Activated CD8-positive, alpha-beta T cell treated with anti-CD3 and anti-CD28 coated beads, Interleukin-2, amount 10 ng/mL, durations not matched to agents 7 days and 5 days (primary cell): ENCODE measurements around the gene GOLGA8S. TPM values are rescaled to one million over a fixed set of nuclear protein-coding genes. Genes with fewer than 3 reads are reported as not detected.
"Not testable (repeated sequence)": the region's sequence is repeated elsewhere in the genome, so short reads cannot be mapped to it uniquely, and the experiment has no call there.

Source experiments
- ATAC-seq: fragments of 150-1000 bp; cut with Tn5 transposase; one replicate; pipeline ENCODE4 v1.10.0; 2021; ENCODE audit warnings: moderate library complexity
- CTCF ChIA-PET: fragments of 350-600 bp; sonication (Branson Sonifier 250); formaldehyde crosslinking; loops from one replicate; lab custom pipeline; 2021; ENCODE audit warnings: antibody characterized with exemption; lab: Charles Lee
- POLR2A ChIA-PET: fragments of 350-600 bp; sonication (Branson Sonifier 250); formaldehyde crosslinking; loops from one replicate; lab custom pipeline; 2021; ENCODE audit warnings: antibody characterized with exemption; lab: Charles Lee
- DNase-seq: peaks from one replicate; pipeline ENCODE4 v3.0.0-alpha.2; 2020
- H3K27ac Mint-ChIP-seq: one replicate; pipeline ENCODE4 v1.8.0; 2021; ENCODE audit warnings: mild to moderate bottlenecking, mixed read lengths
- H3K27me3 Mint-ChIP-seq: one replicate; pipeline ENCODE4 v1.8.0; 2021; ENCODE audit warnings: low read depth, mixed read lengths
- H3K36me3 Mint-ChIP-seq: one replicate; pipeline ENCODE4 v1.8.0; 2021; ENCODE audit warnings: low read depth, mixed read lengths
- H3K4me1 Mint-ChIP-seq: one replicate; pipeline ENCODE4 v1.8.0; 2021; ENCODE audit warnings: low read depth, mixed read lengths
- H3K4me3 Mint-ChIP-seq: one replicate; pipeline ENCODE4 v1.8.0; 2021; ENCODE audit warnings: mild to moderate bottlenecking, mixed read lengths
- H3K9me3 Mint-ChIP-seq: one replicate; pipeline ENCODE4 v1.8.0; 2022; ENCODE audit warnings: mixed read lengths; ENCODE audit not compliant: insufficient read depth
- total RNA-seq, 2 experiments: library from RNA; stranded (reverse); gene quantifications; one replicate each; pipeline ENCODE4 v1.2.3, GENCODE V29; 2021

The GOLGA8S gene
- total RNA-seq, 2 experiments from 2014 or later = 0.92 to 1.0 TPM

GRCh38 chr15:23374226-23374625, 19.7 kb downstream of the GOLGA8S start:
- DNase-seq, H3K9me3 Mint-ChIP-seq, H3K27me3 Mint-ChIP-seq, CTCF ChIA-PET, H3K4me1 Mint-ChIP-seq, H3K36me3 Mint-ChIP-seq, ATAC-seq, H3K4me3 Mint-ChIP-seq, H3K27ac Mint-ChIP-seq, POLR2A ChIA-PET: not testable (repeated sequence)

GRCh38 chr15:23378946-23379345, 24.4 kb downstream of the GOLGA8S start:
- ATAC-seq = not testable (repeated sequence)

DNA sequence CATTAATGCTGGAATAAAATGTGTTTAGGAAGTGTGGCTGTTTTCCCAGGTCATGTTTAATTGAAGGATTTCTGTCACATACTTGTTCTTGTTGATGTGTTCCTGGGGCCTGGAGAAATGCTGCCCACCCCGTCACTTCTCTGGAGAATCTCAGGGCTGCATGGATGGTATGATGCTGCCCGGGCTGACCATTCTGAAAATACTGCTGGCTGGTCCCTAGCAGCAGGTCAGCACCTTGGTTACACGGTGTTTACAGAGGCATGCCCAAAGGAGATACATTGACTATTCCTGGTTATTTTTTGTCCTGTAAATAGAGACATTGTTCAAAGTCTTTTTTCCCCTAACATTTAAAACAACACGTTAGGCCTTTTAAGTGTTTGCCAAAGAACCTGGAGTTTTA, 26.2 kb downstream of the GOLGA8S start:
- H3K4me1 Mint-ChIP-seq, H3K27ac Mint-ChIP-seq, ATAC-seq, H3K27me3 Mint-ChIP-seq, DNase-seq, POLR2A ChIA-PET, CTCF ChIA-PET, H3K9me3 Mint-ChIP-seq, H3K4me3 Mint-ChIP-seq, H3K36me3 Mint-ChIP-seq: not testable (repeated sequence)

More at GRCh38 chr15:23378946-23379345, 24.4 kb downstream of the GOLGA8S start:
- H3K27ac Mint-ChIP-seq, DNase-seq, H3K27me3 Mint-ChIP-seq, H3K4me3 Mint-ChIP-seq, H3K9me3 Mint-ChIP-seq, H3K4me1 Mint-ChIP-seq, H3K36me3 Mint-ChIP-seq, CTCF ChIA-PET, POLR2A ChIA-PET: not testable (repeated sequence)

DNA sequence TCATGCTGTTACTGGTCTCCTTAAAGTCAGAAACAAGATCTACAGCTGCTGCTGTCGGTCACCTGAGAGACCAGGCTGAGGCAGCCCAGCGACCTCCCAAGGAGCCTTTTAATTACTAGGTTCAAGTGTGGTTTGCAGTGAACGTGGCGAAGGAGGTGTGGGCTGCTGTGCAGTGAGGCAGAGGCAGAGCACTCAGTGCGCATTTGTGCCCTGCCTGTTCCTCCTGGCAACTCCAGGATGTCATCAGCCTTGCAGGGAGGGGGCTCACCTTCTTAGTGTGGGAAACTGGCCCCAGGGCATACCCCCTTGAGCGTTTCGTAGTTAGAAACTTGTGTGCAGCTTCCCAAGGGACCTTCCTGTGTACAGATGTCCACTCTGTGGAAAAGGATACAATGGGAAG, 26.6 kb downstream of the GOLGA8S start:
- H3K27me3 Mint-ChIP-seq, H3K4me1 Mint-ChIP-seq, ATAC-seq, H3K27ac Mint-ChIP-seq, H3K4me3 Mint-ChIP-seq, H3K36me3 Mint-ChIP-seq, POLR2A ChIA-PET, CTCF ChIA-PET, H3K9me3 Mint-ChIP-seq, DNase-seq: not testable (repeated sequence)

DNA sequence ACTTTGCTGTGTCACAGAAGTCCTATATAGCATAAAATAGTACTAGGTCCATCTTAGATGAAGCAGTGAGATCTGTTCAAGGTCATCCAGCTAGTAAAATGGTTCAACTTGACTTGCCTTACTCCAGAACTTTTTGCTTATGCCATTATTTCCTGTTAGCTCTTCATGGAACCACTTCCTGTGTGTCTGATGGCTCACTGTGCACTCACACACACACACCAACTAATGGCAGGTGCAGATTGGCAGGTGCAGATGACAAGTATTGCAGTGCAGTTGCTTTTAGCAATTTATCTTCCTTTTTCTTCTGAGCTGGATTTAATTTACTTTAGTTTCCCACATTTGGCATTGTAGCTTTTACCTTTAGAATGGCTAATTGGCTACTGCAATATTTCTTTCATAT, 29.8 kb downstream of the GOLGA8S start:
- POLR2A ChIA-PET = no interaction called here
- ATAC-seq (no peak), DNase-seq (no peak)
- no peaks in the 10 kb centered on the region for H3K36me3 Mint-ChIP-seq
- no peaks in the 10 kb centered on the region for H3K4me1 Mint-ChIP-seq
- CTCF ChIA-PET = no interaction called here
- no peaks in the 10 kb centered on the region for H3K9me3 Mint-ChIP-seq
- H3K27ac Mint-ChIP-seq = no peak overlapping the region
- no peak overlapping the region for H3K4me3 Mint-ChIP-seq
- no peaks in the 10 kb centered on the region for H3K27me3 Mint-ChIP-seq

DNA sequence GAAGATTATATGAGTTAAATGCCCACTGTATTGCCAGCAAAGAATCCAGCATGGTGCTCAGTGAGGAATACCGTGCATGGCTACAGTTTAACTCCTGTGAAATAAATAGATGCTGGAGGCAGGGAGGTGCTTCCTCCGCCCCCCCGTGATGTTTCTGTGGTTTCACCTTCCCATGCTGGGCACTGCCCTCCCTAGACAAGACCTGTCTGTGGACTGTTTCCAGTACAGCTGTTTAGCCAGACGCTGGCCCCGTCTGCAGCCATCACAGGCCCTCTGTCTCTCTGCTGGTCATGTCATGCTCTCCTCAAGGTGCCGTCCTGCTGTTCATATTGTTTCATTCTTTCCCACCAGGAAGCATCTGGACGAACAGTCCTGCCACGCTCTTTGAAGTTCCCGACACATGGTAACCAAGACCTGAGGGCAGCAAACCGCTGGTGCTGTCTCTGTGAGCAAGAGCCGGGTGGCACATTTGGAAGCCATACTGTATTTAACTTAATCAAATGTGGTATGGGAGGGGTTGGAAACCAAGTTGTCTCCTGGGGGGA, 31.4 kb downstream of the GOLGA8S start:
- no peaks in the 10 kb centered on the region for H3K9me3 Mint-ChIP-seq
- no peaks in the 10 kb centered on the region for H3K27me3 Mint-ChIP-seq
- no peak overlapping the region for H3K4me3 Mint-ChIP-seq
- DNase-seq (no peak), ATAC-seq (no peak)
- H3K4me1 Mint-ChIP-seq = no peaks in the 10 kb centered on the region
- CTCF ChIA-PET = no interaction called here
- H3K27ac Mint-ChIP-seq = no peak overlapping the region
- H3K36me3 Mint-ChIP-seq = no peaks in the 10 kb centered on the region
- POLR2A ChIA-PET = no interaction called here

DNA sequence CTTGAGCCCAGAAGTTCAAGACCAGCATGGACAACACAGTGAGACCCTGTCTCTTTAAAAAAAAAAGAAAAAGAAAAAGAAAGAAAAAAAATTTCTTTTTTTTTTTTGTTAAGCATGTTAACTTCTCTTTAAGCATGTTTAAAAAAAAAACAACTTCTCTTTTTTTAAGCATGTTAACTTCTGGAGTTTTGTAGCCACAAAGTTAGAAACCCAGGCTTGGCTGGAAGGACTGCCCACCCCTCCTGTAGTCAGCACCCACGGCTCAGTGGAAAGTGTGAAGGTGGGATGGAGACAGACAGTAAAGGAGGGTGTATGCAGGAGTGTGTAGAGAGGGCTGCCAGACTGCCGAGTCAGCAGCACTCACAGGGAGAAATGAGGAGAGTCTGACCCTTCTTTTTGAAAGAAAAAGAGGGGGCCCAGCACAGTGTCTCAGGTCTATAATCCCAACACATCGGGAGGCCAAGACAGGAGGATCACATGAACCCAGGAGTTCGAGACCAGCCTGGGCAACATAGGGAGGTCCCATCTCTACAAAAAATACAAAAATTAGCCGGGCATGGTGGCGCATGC, 33.2 kb downstream of the GOLGA8S start:
- no peak overlapping the region for H3K4me3 Mint-ChIP-seq
- H3K4me1 Mint-ChIP-seq = no peaks in the 10 kb centered on the region
- DNase-seq (no peak), ATAC-seq (no peak)
- ChIA-PET POLR2A (no interaction called here), CTCF (no interaction called here)
- no peaks in the 10 kb centered on the region for H3K36me3 Mint-ChIP-seq
- H3K9me3 Mint-ChIP-seq = no peaks in the 10 kb centered on the region
- no peak overlapping the region for H3K27ac Mint-ChIP-seq
- no peaks in the 10 kb centered on the region for H3K27me3 Mint-ChIP-seq

- no peaks in the 10 kb centered on the region for H3K4me1 Mint-ChIP-seq
- no peak overlapping the region for H3K4me3 Mint-ChIP-seq
Observed at GRCh38 chr15:23395030-23395692, 40.6 kb downstream of the GOLGA8S start.

GRCh38 chr15:23395832-23396231, 41.3 kb downstream of the GOLGA8S start:
- CTCF ChIA-PET = no interaction called here
- no peak overlapping the region for H3K4me3 Mint-ChIP-seq
- H3K27me3 Mint-ChIP-seq = no peaks in the 10 kb centered on the region
- POLR2A ChIA-PET = no interaction called here
- H3K27ac Mint-ChIP-seq = no peak overlapping the region
- H3K36me3 Mint-ChIP-seq = no peaks in the 10 kb centered on the region
- H3K4me1 Mint-ChIP-seq = no peaks in the 10 kb centered on the region
- DNase-seq = no peak
- H3K9me3 Mint-ChIP-seq = no peaks in the 10 kb centered on the region
- no peak for ATAC-seq

More at GRCh38 chr15:23395030-23395692, 40.6 kb downstream of the GOLGA8S start:
- Mint-ChIP-seq H3K27me3 (no peaks in the 10 kb centered on the region), H3K36me3 (no peaks in the 10 kb centered on the region), H3K27ac (no peak overlapping the region), H3K9me3 (no peaks in the 10 kb centered on the region)
- ATAC-seq (no peak), DNase-seq (no peak)
- ChIA-PET CTCF (no interaction called here), POLR2A (no interaction called here)

- Mint-ChIP-seq H3K36me3 (no peaks in the 10 kb centered on the region), H3K27me3 (no peaks in the 10 kb centered on the region), H3K27ac (no peak overlapping the region), H3K4me3 (no peak overlapping the region), H3K9me3 (no peaks in the 10 kb centered on the region), H3K4me1 (no peaks in the 10 kb centered on the region)
- POLR2A ChIA-PET = no interaction called here
- CTCF ChIA-PET = no interaction called here
- DNase-seq (no peak), ATAC-seq (no peak)
Observed at GRCh38 chr15:23397779-23398178, 43.2 kb downstream of the GOLGA8S start.

DNA sequence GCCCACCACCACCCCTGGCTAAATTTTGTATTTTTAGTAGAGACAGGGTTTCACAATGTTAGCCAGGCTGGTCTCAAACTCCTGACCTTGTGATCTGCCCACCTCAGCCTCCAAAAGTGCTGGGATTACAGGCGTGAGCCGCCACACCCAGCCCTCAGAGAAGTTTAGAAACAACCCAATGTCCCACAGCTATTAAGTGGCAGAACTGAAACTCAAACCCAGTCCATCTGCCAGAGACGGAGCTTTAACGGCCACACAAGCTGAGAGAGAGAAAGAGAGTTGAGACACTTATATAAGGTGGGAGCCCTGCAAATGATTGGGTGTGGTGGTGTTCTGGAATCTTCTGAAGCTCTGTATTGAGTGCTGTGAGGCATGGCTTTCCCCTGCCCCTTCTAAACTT, 43.8 kb downstream of the GOLGA8S start:
- DNase-seq, H3K4me1 Mint-ChIP-seq, H3K36me3 Mint-ChIP-seq, H3K9me3 Mint-ChIP-seq, ATAC-seq, H3K27me3 Mint-ChIP-seq, H3K27ac Mint-ChIP-seq, POLR2A ChIA-PET, CTCF ChIA-PET, H3K4me3 Mint-ChIP-seq: not testable (repeated sequence)

DNA sequence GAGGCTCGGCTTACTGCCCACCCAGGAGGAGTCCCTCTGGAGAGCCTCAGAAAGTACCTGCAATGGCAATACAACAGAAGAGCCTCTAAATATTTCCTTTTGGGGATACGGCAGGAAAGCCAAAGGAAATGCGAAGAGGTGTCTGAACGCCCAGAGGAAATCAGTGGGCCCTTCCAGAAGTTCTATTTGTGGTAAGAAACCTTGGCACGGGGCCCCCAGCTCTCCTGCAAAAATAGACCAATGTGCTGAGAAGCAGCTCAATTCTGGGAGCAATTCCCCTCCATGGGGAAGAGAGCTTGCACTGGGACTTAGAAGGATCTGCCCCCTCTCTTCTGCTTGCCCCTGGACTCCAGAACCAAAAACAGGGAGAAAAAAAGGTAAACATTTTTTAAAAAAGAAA, 44.7 kb downstream of the GOLGA8S start:
- H3K36me3 Mint-ChIP-seq, H3K27me3 Mint-ChIP-seq, H3K27ac Mint-ChIP-seq, DNase-seq, H3K9me3 Mint-ChIP-seq, H3K4me3 Mint-ChIP-seq, H3K4me1 Mint-ChIP-seq, CTCF ChIA-PET, ATAC-seq, POLR2A ChIA-PET: not testable (repeated sequence)
